HCT116 (cell line): ENCODE results near the gene APBA3. TPM values are rescaled to one million over a fixed set of nuclear protein-coding genes. Genes with fewer than 3 reads are reported as not detected.
A peak's percentile ranks its signal among the peaks of the same experiment; 100 is the strongest.

Experiments used
- ATAC-seq: fragments of 200-7000 bp; cut with Tn5 transposase; 2 replicates; pipeline ENCODE4 v1.9.1; 2020; ENCODE audit warnings: mild to moderate bottlenecking, moderate library complexity
- BruUV-seq: library from RNA; stranded (reverse); fragments of 400-500 nt; replicated peaks from 2 replicates; lab custom pipeline; 2021; lab: Mats Ljungman, UMichigan
- CTCF ChIA-PET: fragments of 300-600 bp; sonication (Branson Sonifier 250); formaldehyde crosslinking; loops from one replicate; lab custom pipeline; 2021; ENCODE audit warnings: antibody characterized with exemption; lab: Charles Lee
- POLR2A ChIA-PET: fragments of 300-600, 350-600 bp; sonication (Branson Sonifier 250); formaldehyde crosslinking; loops from one replicate; lab custom pipeline; 2021; ENCODE audit warnings: antibody characterized with exemption; lab: Charles Lee
- RAD21 ChIA-PET, 2 experiments: fragments of 300-600 bp; sonication (Branson Sonifier 250); formaldehyde crosslinking; loops; one replicate each; lab custom pipeline; 2023; ENCODE audit warnings: low total read pairs in 2 of 2; ENCODE audit not compliant: uncharacterized antibody in 2 of 2, unreplicated experiment in 2 of 2, low non-redundant PET in 1 of 2; lab: Charles Lee
- DNase-seq: peaks from one replicate; pipeline ENCODE4 v3.0.0-alpha.2; 2010; ENCODE audit warnings: low read depth, low spot score
- H2AFZ ChIP-seq: fragments of 200-600 bp; shearing (Covaris generic), sonication (generic); 2 replicates; pipeline ENCODE4 v1.6.1; 2017; ENCODE audit warnings: low read depth, mixed run types, mixed read lengths, antibody characterized with exemption, low read length; ENCODE audit not compliant: poor library complexity, severe bottlenecking
- H3K27ac ChIP-seq: 2 replicates; pipeline ENCODE4 v1.5.1; 2012; ENCODE audit warnings: low read depth, low read length
- H3K27me3 ChIP-seq: fragments of 200-600 bp; sonication (generic); 2 replicates; pipeline ENCODE4 v1.6.1; 2016; ENCODE audit warnings: mixed run types, low read length, mixed read lengths; ENCODE audit not compliant: insufficient read depth
- H3K36me3 ChIP-seq, 2 experiments: fragments of 200-500 bp in 1 of 2; fragments of 200-600 bp in 1 of 2; sonication (Bioruptor generic) in 1 of 2; sonication (generic) in 1 of 2; 2 replicates each; pipeline versions ENCODE4 v1.5.1 to v1.6.1; 2014 to 2016; ENCODE audit warnings: low read length in 2 of 2, inconsistent platforms in 1 of 2, mixed read lengths in 1 of 2, mixed run types in 1 of 2; ENCODE audit not compliant: insufficient read depth in 2 of 2, control insufficient read depth in 1 of 2
- H3K4me1 ChIP-seq, 2 experiments: fragments of 200-600 bp in 1 of 2; sonication (generic) in 1 of 2; 2 replicates each; pipeline versions ENCODE4 v1.5.1 to v1.6.1; 2012 to 2017; ENCODE audit warnings: low read length in 2 of 2, inconsistent platforms in 1 of 2, mild to moderate bottlenecking in 1 of 2, mixed read lengths in 1 of 2, mixed run types in 1 of 2, moderate library complexity in 1 of 2; ENCODE audit not compliant: insufficient read depth in 2 of 2, control insufficient read depth in 1 of 2
- H3K4me2 ChIP-seq: fragments of 200-600 bp; sonication (generic); 2 replicates; pipeline ENCODE4 v1.6.1; 2017; ENCODE audit warnings: mixed run types, low read length, mixed read lengths
- H3K4me3 ChIP-seq, 2 experiments: fragments of 200-600 bp in 1 of 2; sonication (generic) in 1 of 2; replicated peaks in 1 of 2; 2 replicates each; pipeline ENCODE4 v1.5.1; 2011 to 2016; ENCODE audit warnings: low read length in 2 of 2, control low read depth in 1 of 2, low read depth in 1 of 2, mild to moderate bottlenecking in 1 of 2, mixed read lengths in 1 of 2, mixed run types in 1 of 2
- H3K79me2 ChIP-seq: fragments of 200-600 bp; sonication (generic); 2 replicates; pipeline ENCODE4 v1.6.1; 2017; ENCODE audit warnings: mild to moderate bottlenecking, mixed run types, low read length, moderate library complexity, mixed read lengths; ENCODE audit not compliant: insufficient read depth
- H3K9ac ChIP-seq: fragments of 200-600 bp; sonication (generic); 2 replicates; pipeline ENCODE4 v1.6.1; 2016; ENCODE audit warnings: low read length, mixed read lengths
- H3K9me2 ChIP-seq: fragments of 200-600 bp; sonication (generic), shearing (Covaris generic); 2 replicates; pipeline ENCODE4 v1.6.1; 2017; ENCODE audit warnings: mixed run types, mild to moderate bottlenecking, moderate library complexity; ENCODE audit not compliant: insufficient read depth
- H3K9me3 ChIP-seq, 2 experiments: fragments of 200-500 bp in 1 of 2; fragments of 200-600 bp in 1 of 2; sonication (Bioruptor generic) in 1 of 2; sonication (generic) in 1 of 2; 2 replicates each; pipeline ENCODE4 v1.6.1; 2014 to 2017; ENCODE audit warnings: low read length in 2 of 2, mixed read lengths in 2 of 2, inconsistent platforms in 1 of 2, low read depth in 1 of 2, mild to moderate bottlenecking in 1 of 2, mixed run types in 1 of 2, moderate library complexity in 1 of 2; ENCODE audit not compliant: control insufficient read depth in 1 of 2, insufficient read depth in 1 of 2
- H4K20me1 ChIP-seq: fragments of 200-600 bp; sonication (generic), shearing (Covaris generic); 2 replicates; pipeline ENCODE4 v1.6.1; 2017; ENCODE audit warnings: mixed run types, mild to moderate bottlenecking, moderate library complexity; ENCODE audit not compliant: insufficient read depth
- CBX3 ChIP-seq: IDR thresholded peaks from 2 replicates; pipeline ENCODE4 v1.6.1; 2012; ENCODE audit warnings: low read depth
- JUND ChIP-seq: IDR thresholded peaks from 2 replicates; pipeline ENCODE4 v1.6.1; 2012
- MAX ChIP-seq: IDR thresholded peaks from 2 replicates; pipeline ENCODE4 v1.6.1; 2012
- POLR2A ChIP-seq: IDR thresholded peaks from 2 replicates; pipeline ENCODE4 v1.7.0; 2011; ENCODE audit warnings: borderline replicate concordance; ENCODE audit not compliant: insufficient read depth, insufficient read length; ENCODE audit errors: extremely low read depth
- REST ChIP-seq: IDR thresholded peaks from 2 replicates; pipeline ENCODE4 v1.6.1; 2012; ENCODE audit warnings: low read depth
- SIN3A ChIP-seq: IDR thresholded peaks from 2 replicates; pipeline ENCODE4 v1.6.1; 2012; ENCODE audit warnings: low read depth
- SP1 ChIP-seq: IDR thresholded peaks from 2 replicates; pipeline ENCODE4 v1.6.1; 2012; ENCODE audit warnings: low read depth
- TCF7L2 ChIP-seq: IDR thresholded peaks from 2 replicates; pipeline ENCODE4 v1.7.0; 2011; ENCODE audit warnings: borderline replicate concordance, inconsistent platforms; ENCODE audit not compliant: insufficient read depth, insufficient read length; ENCODE audit errors: extremely low read depth
- ZBTB33 ChIP-seq: IDR thresholded peaks from 2 replicates; pipeline ENCODE4 v1.6.1; 2011; ENCODE audit warnings: mild to moderate bottlenecking, low read length, moderate library complexity; ENCODE audit not compliant: insufficient replicate concordance; ENCODE audit errors: extremely low read depth
- ZFX ChIP-seq: fragments of 450-650 bp; IDR thresholded peaks from 2 replicates; pipeline ENCODE4 v1.6.1; 2017
- intact Hi-C: fragments of 100-400 bp; cut with micrococcal nuclease; formaldehyde crosslinking; loops from 2 replicates; pipeline ENCODE4 v1.10.0; 2022
- total RNA-seq: library from RNA; stranded (reverse); gene quantifications from one replicate; pipeline ENCODE4 v1.2.1, GENCODE V29; 2021; ENCODE audit not compliant: unreplicated experiment

APBA3 gene
- total RNA-seq, 1 experiment from 2014 or later: 29.5 TPM

- peaks cover 62 to 83% of the 10 kb centered on the region in 2 experiments for H3K4me1 ChIP-seq
- CTCF ChIA-PET: no interaction called here
- H3K9ac ChIP-seq: peak overlapping the region; percentile 49
- H3K9me3 ChIP-seq: no peaks in the 10 kb centered on the region
- H4K20me1 ChIP-seq: no peaks in the 10 kb centered on the region
- no peaks in the 10 kb centered on the region for H3K36me3 ChIP-seq
- peak; percentile 37 for DNase-seq
- no peaks in the 10 kb centered on the region for H3K27me3 ChIP-seq
- H2AFZ ChIP-seq: peak overlapping the region; percentile 56
- POLR2A ChIA-PET: no interaction called here
- H3K4me3 ChIP-seq: peak overlapping the region; percentile 31 to 53
- TF ChIP-seq CBX3: no peak
- TF ChIP-seq MAX: peak; percentile 28; the same call in 1 of the 2 replicates
- TF ChIP-seq TCF7L2: peak; percentile 75
- peak; percentile 58 for TF ChIP-seq SP1
- BruUV-seq: no TSS peak
- peak; percentile 45 for ATAC-seq
- peak overlapping the region; percentile 69 for H3K27ac ChIP-seq
- intact Hi-C loops: no loop called here
- no peaks in the 10 kb centered on the region for H3K79me2 ChIP-seq
- RAD21 ChIA-PET: no interaction called here
- H3K9me2 ChIP-seq: no peaks in the 10 kb centered on the region
- H3K4me2 ChIP-seq: peak overlapping the region; percentile 80
These were observed 48.6 kb downstream of the APBA3 start for GRCh38 chr19:3712663-3713611.

- no TSS peak for BruUV-seq
- no peaks in the 10 kb centered on the region for H3K9me3 ChIP-seq
- CTCF ChIA-PET: interaction anchor here (1.0 to 2.1 kb wide), 4 partner anchors 8 to 139 kb away, joined by 4 to 15 read pairs (median 4); partner anchors contain the start of gene APBA3
- no peaks in the 10 kb centered on the region for H3K9me2 ChIP-seq
- peak overlapping the region; percentile 92 for H3K4me2 ChIP-seq
- H3K4me3 ChIP-seq: peak overlapping the region; percentile 2 to 47
- H3K9ac ChIP-seq: peak overlapping the region; percentile 42; the same call in 1 of the 2 replicates
- peaks cover 62 to 84% of the 10 kb centered on the region in 2 experiments for H3K4me1 ChIP-seq
- H3K27me3 ChIP-seq: no peaks in the 10 kb centered on the region
- ATAC-seq (peak; percentile 70), DNase-seq (peak; percentile 83)
- H2AFZ ChIP-seq: peak overlapping the region; percentile 61
- H3K36me3 ChIP-seq: no peaks in the 10 kb centered on the region
- peak overlapping the region; percentile 80 for H3K27ac ChIP-seq
- no peaks in the 10 kb centered on the region for H4K20me1 ChIP-seq
- intact Hi-C loops: no loop called here
- H3K79me2 ChIP-seq: no peaks in the 10 kb centered on the region
- RAD21 ChIA-PET: interaction anchor here in 1 of 2 experiments (0.5 to 0.9 kb wide), 2 partner anchors 10 to 56 kb away, joined by 5 to 8 read pairs; no protein-coding TSS in a partner anchor
- POLR2A ChIA-PET: interaction anchor here (0.6 to 1.4 kb wide), 6 partner anchors 12 to 914 kb away, joined by 3 to 6 read pairs (median 4); partner anchors contain the start of genes APBA3 and MRPL54
- TF ChIP-seq REST (no peak), MAX (peak; percentile 82), JUND (no peak), ZFX (no peak), SIN3A (no peak), ZBTB33 (peak; percentile 39), CBX3 (no peak), POLR2A (no peak)
These were observed 51.2 kb downstream of the APBA3 start for GRCh38 chr19:3710265-3710812.
